ENCODE results near the gene FRMD4A.
A peak's percentile ranks its signal among the peaks of the same experiment; 100 is the strongest.

Gene FRMD4A

GRCh38 chr10:14184841-14185315, 145.8 kb downstream of the FRMD4A start:
- H3K27ac ChIP-seq (ENCODE audit: low read depth, low read length), result peak overlapping the region; percentile 86

DNA sequence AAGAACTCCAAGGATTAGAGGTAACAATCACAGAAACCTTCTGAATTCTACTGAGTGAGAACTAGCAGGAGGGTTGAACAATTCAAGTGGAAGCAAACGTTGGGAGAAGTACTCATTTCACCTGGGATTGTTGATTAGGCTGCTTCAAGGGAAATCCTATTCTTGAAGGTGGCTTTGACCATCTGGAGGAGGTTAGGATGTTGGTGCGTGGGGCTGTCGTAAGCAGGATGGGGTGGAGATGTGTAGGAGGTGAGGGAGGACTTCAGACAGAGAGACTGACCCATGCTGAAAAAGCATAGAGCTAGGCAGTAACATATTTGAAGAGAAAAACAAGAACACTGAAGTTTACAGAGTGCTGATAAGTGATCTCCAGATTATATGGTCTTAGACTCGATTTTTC, 147.9 kb downstream of the FRMD4A start:
- Histone ChIP-seq H3K27ac (ENCODE audit: low read depth, low read length) (no peak overlapping the region), H3F3A (ENCODE audit: control insufficient read depth, insufficient read depth) (peaks cover 8% of the 10 kb centered on the region), H3K79me2 (ENCODE audit: control insufficient read depth, low read length) (no peaks in the 10 kb centered on the region), H3K4me3 (ENCODE audit: low read length) (no peak overlapping the region), H3K36me3 (ENCODE audit: control insufficient read depth, low read length) (no peaks in the 10 kb centered on the region), H3K4me1 (ENCODE audit: control insufficient read depth, low read length) (peaks cover 30% of the 10 kb centered on the region), H3K27me3 (ENCODE audit: control insufficient read depth, low read length) (peaks cover 40% of the 10 kb centered on the region), H3K4me2 (ENCODE audit: low read length) (no peak overlapping the region), H3K9me3 (ENCODE audit: control insufficient read depth, insufficient read depth, low read length) (no peaks in the 10 kb centered on the region), H4K20me1 (ENCODE audit: control insufficient read depth, insufficient read depth, low read depth, low read length) (no peaks in the 10 kb centered on the region), H3K9me2 (replicated peaks; ENCODE audit: control insufficient read depth, low read length) (no peaks in the 10 kb centered on the region)
- no peak for TF ChIP-seq CTCF (IDR thresholded peaks at IDR 0.05; ENCODE audit: low read depth, low read length, poor library complexity, severe bottlenecking)
- TF ChIP-seq EZH2phosphoT487 (IDR thresholded peaks at IDR 0.05; ENCODE audit: borderline replicate concordance, low read length), result no peak

More at GRCh38 chr10:14184841-14185315, 145.8 kb downstream of the FRMD4A start:
- peaks cover 29% of the 10 kb centered on the region for H3K27me3 ChIP-seq (ENCODE audit: control insufficient read depth, low read length)
- TF ChIP-seq EZH2phosphoT487 (IDR thresholded peaks at IDR 0.05; ENCODE audit: borderline replicate concordance, low read length) (no peak), CTCF (IDR thresholded peaks at IDR 0.05; ENCODE audit: low read depth, low read length, poor library complexity, severe bottlenecking) (no peak)
- no peaks in the 10 kb centered on the region for H3K9me3 ChIP-seq (ENCODE audit: control insufficient read depth, insufficient read depth, low read length)
- no peaks in the 10 kb centered on the region for H3K79me2 ChIP-seq (ENCODE audit: control insufficient read depth, low read length)
- peak overlapping the region; percentile 77 for H3K4me2 ChIP-seq (ENCODE audit: low read length)
- H3K4me3 ChIP-seq (ENCODE audit: low read length), result peak overlapping the region; percentile 54
- H3K4me1 ChIP-seq (ENCODE audit: control insufficient read depth, low read length), result peaks cover 30% of the 10 kb centered on the region
- H3K36me3 ChIP-seq (ENCODE audit: control insufficient read depth, low read length), result no peaks in the 10 kb centered on the region
- no peaks in the 10 kb centered on the region for H3K9me2 ChIP-seq (replicated peaks; ENCODE audit: control insufficient read depth, low read length)
- no peaks in the 10 kb centered on the region for H4K20me1 ChIP-seq (ENCODE audit: control insufficient read depth, insufficient read depth, low read depth, low read length)
- peaks cover 8% of the 10 kb centered on the region for H3F3A ChIP-seq (ENCODE audit: control insufficient read depth, insufficient read depth)

DNA sequence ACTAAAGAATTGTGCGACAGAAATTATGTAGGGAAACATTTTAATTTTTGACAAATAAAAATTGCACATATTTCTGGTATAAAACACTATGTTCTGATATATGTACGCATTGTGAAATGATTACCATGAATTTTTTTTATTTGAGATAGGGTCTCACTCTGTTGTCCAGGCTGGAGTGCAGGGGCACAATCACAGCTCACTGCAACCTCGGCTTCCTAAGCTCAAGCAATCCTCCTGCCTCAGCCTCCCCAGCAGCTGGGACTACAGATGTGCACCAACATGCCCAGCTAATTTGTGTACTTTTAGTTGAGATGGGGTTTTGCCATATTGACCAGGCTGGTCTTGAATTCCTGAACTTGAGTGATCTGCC, 149.2 kb downstream of the FRMD4A start:
- peaks cover 43% of the 10 kb centered on the region for H3K27me3 ChIP-seq (ENCODE audit: control insufficient read depth, low read length)
- H3K4me3 ChIP-seq (ENCODE audit: low read length), result no peak overlapping the region
- H3K79me2 ChIP-seq (ENCODE audit: control insufficient read depth, low read length), result no peaks in the 10 kb centered on the region
- peaks cover 26% of the 10 kb centered on the region for H3K4me1 ChIP-seq (ENCODE audit: control insufficient read depth, low read length)
- H3K9me3 ChIP-seq (ENCODE audit: control insufficient read depth, insufficient read depth, low read length), result no peaks in the 10 kb centered on the region
- H3K36me3 ChIP-seq (ENCODE audit: control insufficient read depth, low read length), result no peaks in the 10 kb centered on the region
- peaks cover 8% of the 10 kb centered on the region for H3F3A ChIP-seq (ENCODE audit: control insufficient read depth, insufficient read depth)
- H3K4me2 ChIP-seq (ENCODE audit: low read length), result no peak overlapping the region
- H3K9me2 ChIP-seq (replicated peaks; ENCODE audit: control insufficient read depth, low read length), result no peaks in the 10 kb centered on the region
- no peaks in the 10 kb centered on the region for H4K20me1 ChIP-seq (ENCODE audit: control insufficient read depth, insufficient read depth, low read depth, low read length)
- no peak for TF ChIP-seq EZH2phosphoT487 (IDR thresholded peaks at IDR 0.05; ENCODE audit: borderline replicate concordance, low read length)
- TF ChIP-seq CTCF (IDR thresholded peaks at IDR 0.05; ENCODE audit: low read depth, low read length, poor library complexity, severe bottlenecking), result no peak
- H3K27ac ChIP-seq (ENCODE audit: low read depth, low read length), result no peak overlapping the region
